GM12892 (cell line): Measurements from ENCODE around the gene PCDHGA3. TPM values are rescaled to one million over a fixed set of nuclear protein-coding genes. Genes with fewer than 3 reads are reported as not detected.
A peak's percentile ranks its signal among the peaks of the same experiment; 100 is the strongest.
"Not testable (repeated sequence)": the region's sequence is repeated elsewhere in the genome, so short reads cannot be mapped to it uniquely, and the experiment has no call there.

Experiments used
- DNase-seq: peaks from one replicate; pipeline ENCODE4 v3.0.0; 2011; ENCODE audit not compliant: insufficient read length
- FAIRE-seq: peaks from 2 replicates; lab custom pipeline; 2011; peaks lifted over from hg19 to GRCh38; lab: Jason Lieb, UNC
- POLR2A ChIP-seq: IDR thresholded peaks from 2 replicates; pipeline ENCODE4 v1.6.1; 2011; ENCODE audit warnings: low read depth, low read length, control low read depth
- POLR2AphosphoS5 ChIP-seq: IDR thresholded peaks from 2 replicates; pipeline ENCODE4 v1.6.1; 2011; ENCODE audit warnings: low read depth, low read length, control low read depth
- TAF1 ChIP-seq: IDR thresholded peaks from 2 replicates; pipeline ENCODE4 v1.6.1; 2011; ENCODE audit warnings: low read depth, mild to moderate bottlenecking, control low read depth, low read length, borderline replicate concordance
- polyA plus RNA-seq: library from polyadenylated mRNA; unstranded; fragments of >200 nt; gene quantifications from one replicate; pipeline ENCODE4 v1.2.1, GENCODE V29; 2012; ENCODE audit warnings: missing spikeins, inconsistent platforms; ENCODE audit not compliant: missing spikeins

The PCDHGA3 gene
- not detected for polyA plus RNA-seq

- TF ChIP-seq TAF1 (no peak), POLR2AphosphoS5 (no peak), POLR2A (no peak)
- FAIRE-seq (no peak), DNase-seq (no peak)
Observed at GRCh38 chr5:141343242-141343952, at the start of gene PCDHGA3. TSS of gene PCDHGA3 (plus strand) at chr5:141343829. CDS start at chr5:141344034, 205 bp downstream.

- DNase-seq = no peak
Observed at GRCh38 chr5:141298376-141298775, 45.3 kb upstream of the PCDHGA3 start.

GRCh38 chr5:141303756-141304155 is 39.9 kb upstream of the PCDHGA3 start, which contains the start of gene SLC25A2:
TSS of gene SLC25A2 (minus strand) at chr5:141304049. CDS start at chr5:141303865, 184 bp downstream.
- TF ChIP-seq POLR2AphosphoS5 = no peak
- no peak for TF ChIP-seq POLR2A
- no peak for TF ChIP-seq TAF1
- FAIRE-seq = no peak
- no peak for DNase-seq

More at GRCh38 chr5:141298376-141298775, 45.3 kb upstream of the PCDHGA3 start:
- no peak for FAIRE-seq
- no peak for TF ChIP-seq POLR2A

- FAIRE-seq (no peak), DNase-seq (no peak)
- no peak for TF ChIP-seq POLR2A
- TF ChIP-seq TAF1 = no peak
- no peak for TF ChIP-seq POLR2AphosphoS5
Observed at GRCh38 chr5:141306630-141307029, 37.0 kb upstream of the PCDHGA3 start.

- DNase-seq = no peak
- TF ChIP-seq POLR2A (no peak), POLR2AphosphoS5 (no peak), TAF1 (no peak)
- no peak for FAIRE-seq
Observed at GRCh38 chr5:141313711-141314110, 29.9 kb upstream of the PCDHGA3 start.

GRCh38 chr5:141316963-141317362 is 26.7 kb upstream of the PCDHGA3 start:
- not testable (repeated sequence) for FAIRE-seq, DNase-seq

GRCh38 chr5:141319202-141319601 is 24.4 kb upstream of the PCDHGA3 start:
- DNase-seq = no peak
- FAIRE-seq = no peak
- TF ChIP-seq POLR2AphosphoS5 = no peak
- TF ChIP-seq POLR2A = no peak
- TF ChIP-seq TAF1 = no peak

- TF ChIP-seq TAF1 (no peak), POLR2A (no peak), POLR2AphosphoS5 (no peak)
- DNase-seq (no peak), FAIRE-seq (peak; percentile 48)
Observed at GRCh38 chr5:141319699-141320098, 23.9 kb upstream of the PCDHGA3 start.

- peak; percentile 98 for FAIRE-seq
- peak; percentile 64 for DNase-seq
- peak; percentile 97 for TF ChIP-seq POLR2A
- TF ChIP-seq POLR2AphosphoS5 = peak; percentile 96
- peak; percentile 73 for TF ChIP-seq TAF1
Observed at GRCh38 chr5:141320225-141321169, 23.1 kb upstream of the PCDHGA3 start, which contains the start of gene TAF7. TSS of gene TAF7 (minus strand) at chr5:141320784. CDS start at chr5:141320044, 740 bp downstream.

GRCh38 chr5:141322261-141322660 is 21.4 kb upstream of the PCDHGA3 start:
- FAIRE-seq (no peak), DNase-seq (no peak)
- no peak for TF ChIP-seq POLR2AphosphoS5
- TF ChIP-seq TAF1 = no peak
- no peak for TF ChIP-seq POLR2A

- peak; percentile 30; the same call in 1 of the 2 replicates for TF ChIP-seq POLR2A
- no peak for TF ChIP-seq TAF1
- peak; percentile 66 for FAIRE-seq
- no peak for DNase-seq
Observed at GRCh38 chr5:141326088-141326854, 17.4 kb upstream of the PCDHGA3 start.

- DNase-seq = no peak
- TF ChIP-seq TAF1 = no peak
- no peak for TF ChIP-seq POLR2AphosphoS5
- no peak for TF ChIP-seq POLR2A
- no peak for FAIRE-seq
Observed at GRCh38 chr5:141328231-141328630, 15.4 kb upstream of the PCDHGA3 start.
